Gastroesophageal sphincter (tissue), 4 donors: ENCODE results near the gene FOXB2. TPM values are rescaled to one million over a fixed set of nuclear protein-coding genes. Genes with fewer than 3 reads are reported as not detected.
"Not testable (repeated sequence)": the region's sequence is repeated elsewhere in the genome, so short reads cannot be mapped to it uniquely, and the experiment has no call there.

Experiments used
- ATAC-seq: fragments of 150-250 bp; one replicate; pipeline ENCODE4 v1.9.1; 2016; ENCODE audit warnings: mild to moderate bottlenecking, moderate library complexity
- H3K27ac ChIP-seq, 4 donors: fragments of 200-600 bp; sonication (generic) in 3 of 4; 1 replicate in 3 of 4; 2 replicates in 1 of 4; pipeline ENCODE4 v1.5.1; 2016 to 2019
- H3K27me3 ChIP-seq: fragments of 200-600 bp; sonication (generic); one replicate; pipeline ENCODE4 v1.5.1; 2019
- H3K36me3 ChIP-seq, 2 donors: fragments of 200-600 bp; sonication (generic); one replicate each; pipeline ENCODE4 v1.5.1; 2019; ENCODE audit warnings: control low read depth in 1 of 2
- H3K4me1 ChIP-seq, 3 donors: fragments of 200-600 bp; sonication (generic); 1 replicate in 2 of 3; 2 replicates in 1 of 3; pipeline ENCODE4 v1.5.1; 2016 to 2019; ENCODE audit warnings: control low read depth in 2 of 3
- H3K4me3 ChIP-seq, 2 donors: fragments of 200-600 bp; sonication (generic); one replicate each; pipeline ENCODE4 v1.5.1; 2019; ENCODE audit warnings: mild to moderate bottlenecking in 1 of 2, moderate library complexity in 1 of 2
- H3K9me3 ChIP-seq, 3 donors: fragments of 200-600 bp; sonication (generic); one replicate each; pipeline ENCODE4 v1.5.1; 2017 to 2019; ENCODE audit warnings: control low read depth in 2 of 3
- CTCF ChIP-seq, 4 experiments: fragments of 200-600 bp in 2 of 4; fragments of 450-650 bp in 2 of 4; sonication (generic) in 1 of 4; IDR thresholded peaks; one replicate each; pipeline ENCODE4 v1.5.1; 2017 to 2019; ENCODE audit warnings: antibody characterized with exemption in 4 of 4, mild to moderate bottlenecking in 2 of 4, moderate library complexity in 2 of 4
- EP300 ChIP-seq: sonication (generic); formaldehyde crosslinking; IDR thresholded peaks from one replicate; pipeline ENCODE4 v1.6.1; 2017; ENCODE audit warnings: antibody characterized with exemption, mild to moderate bottlenecking
- POLR2A ChIP-seq, 2 donors: fragments of 450-650 bp; IDR thresholded peaks; one replicate each; pipeline ENCODE4 v1.6.1; 2017; ENCODE audit warnings: antibody characterized with exemption in 2 of 2, mild to moderate bottlenecking in 2 of 2, moderate library complexity in 1 of 2
- POLR2AphosphoS5 ChIP-seq: sonication (generic); formaldehyde crosslinking; IDR thresholded peaks from one replicate; pipeline ENCODE4 v1.6.1; 2017; ENCODE audit warnings: antibody characterized with exemption
- WGBS, 2 donors: methylation state at CpG; one replicate each; pipeline ENCODE4 v1.1.5; 2018; ENCODE audit warnings: low coverage in 1 of 2; 5-methylcytosine and 5-hydroxymethylcytosine counted together
- total RNA-seq, 4 donors: library from RNA; depleted of rRNA; stranded (reverse); fragments of >200 nt; gene quantifications; one replicate each; pipeline ENCODE4 v1.1.0, GENCODE V29; 2016

Gene FOXB2
- total RNA-seq: not detected

DNA sequence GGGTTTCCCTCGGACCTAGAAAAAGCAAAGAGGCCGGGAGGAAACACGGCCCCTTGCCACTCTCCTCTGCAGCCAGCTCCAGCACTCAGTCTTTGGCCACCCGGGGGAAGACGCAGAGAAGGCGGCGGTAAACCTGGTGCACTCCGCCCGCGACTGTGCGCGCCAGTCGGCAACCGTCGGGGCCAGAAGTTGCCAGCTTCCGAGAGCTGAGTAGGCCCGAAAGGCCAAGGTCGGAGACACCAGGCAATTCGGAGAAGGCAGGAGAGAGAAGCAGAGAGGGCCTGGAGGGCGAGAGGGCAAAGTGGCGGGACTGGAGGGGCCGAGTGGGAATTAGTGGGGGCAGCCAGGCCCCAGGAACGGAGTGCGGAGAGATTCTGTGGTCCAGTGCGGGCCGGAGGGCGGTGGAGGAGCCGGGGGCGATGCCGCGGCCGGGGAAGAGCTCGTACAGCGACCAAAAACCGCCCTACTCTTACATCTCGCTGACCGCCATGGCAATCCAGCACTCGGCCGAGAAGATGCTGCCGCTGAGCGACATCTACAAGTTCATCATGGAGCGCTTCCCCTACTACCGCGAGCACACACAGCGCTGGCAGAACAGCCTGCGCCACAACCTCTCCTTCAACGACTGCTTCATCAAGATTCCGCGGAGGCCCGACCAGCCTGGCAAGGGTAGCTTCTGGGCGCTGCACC is at the start of gene FOXB2:
FOXB2 (plus strand) TSS at position 420 of the 690 bp plus-strand sequence; CDS start at position 420, 0 bp downstream.
- H3K9me3 ChIP-seq: no peaks in the 10 kb centered on the region
- H3K4me3 ChIP-seq: peak within 1 kb of the TSS in 1 of 2 donors; percentile 30
- no peak for ATAC-seq
- H3K36me3 ChIP-seq: no peaks in the 10 kb centered on the region
- peaks cover 0 to 81% (median 30%) of the 10 kb centered on the region in 3 donors for H3K4me1 ChIP-seq
- H3K27me3 ChIP-seq: peaks cover 100% of the 10 kb centered on the region
- no peak within 1 kb of the TSS for H3K27ac ChIP-seq
- 6% methylated on average over 29 of the region's 51 CpGs; no CpG with 5 or more reads in 1 of the 2 donors for WGBS, 2 donors
- TF ChIP-seq POLR2A (IDR thresholded peaks at IDR 0.05): no peak
- TF ChIP-seq EP300: no peak
- no peak for TF ChIP-seq CTCF (IDR thresholded peaks at IDR 0.05)
- TF ChIP-seq POLR2AphosphoS5: no peak

GRCh38 chr9:76969716-76970115 is 49.7 kb upstream of the FOXB2 start:
- H3K27me3 ChIP-seq: no peaks in the 10 kb centered on the region
- 89 to 100% methylated on average over 1 of the region's 1 CpG for WGBS, 2 donors
- no peak overlapping the region for H3K27ac ChIP-seq
- no peak for ATAC-seq
- peaks cover 0 to 23% (median 0%) of the 10 kb centered on the region in 3 donors for H3K9me3 ChIP-seq
- no peaks in the 10 kb centered on the region for H3K36me3 ChIP-seq
- no peak for TF ChIP-seq EP300
- TF ChIP-seq POLR2AphosphoS5: no peak
- TF ChIP-seq POLR2A (IDR thresholded peaks at IDR 0.05): no peak
- TF ChIP-seq CTCF (IDR thresholded peaks at IDR 0.05): no peak
- no peak overlapping the region for H3K4me3 ChIP-seq
- no peaks in the 10 kb centered on the region for H3K4me1 ChIP-seq

DNA sequence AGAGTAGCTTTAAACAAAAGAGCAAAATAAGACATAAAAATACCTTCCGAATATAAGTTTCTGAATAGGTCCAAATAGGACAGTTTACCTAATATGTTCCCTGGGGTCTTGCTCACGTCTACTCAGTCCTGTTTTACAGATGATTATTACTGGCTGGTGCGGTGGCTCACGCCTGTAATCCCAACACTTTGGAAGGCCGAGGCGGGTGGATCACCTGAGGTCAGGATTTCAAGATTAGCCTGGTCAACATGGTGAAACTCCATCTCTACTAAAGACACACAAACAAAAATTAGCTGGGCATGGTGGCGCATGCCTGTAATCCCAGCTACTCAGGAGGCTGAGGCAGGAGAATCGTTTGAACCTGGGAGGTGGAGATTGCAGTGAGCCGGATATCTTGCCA is 40.6 kb upstream of the FOXB2 start:
- H3K4me3 ChIP-seq, H3K27me3 ChIP-seq, H3K27ac ChIP-seq, H3K9me3 ChIP-seq, H3K36me3 ChIP-seq, H3K4me1 ChIP-seq, ATAC-seq: not testable (repeated sequence)
- 85 to 93% methylated on average over 3 to 8 of the region's 9 CpGs for WGBS, 2 donors

GRCh38 chr9:76980566-76980965 is 38.9 kb upstream of the FOXB2 start:
- ATAC-seq: no peak
- WGBS, 2 donors: 81 to 100% methylated on average over 1 of the region's 1 CpG

GRCh38 chr9:76984486-76984885 is 35.0 kb upstream of the FOXB2 start:
- Histone ChIP-seq H3K9me3 (no peaks in the 10 kb centered on the region), H3K4me1 (no peaks in the 10 kb centered on the region), H3K4me3 (no peak overlapping the region), H3K36me3 (no peaks in the 10 kb centered on the region), H3K27ac (no peak overlapping the region), H3K27me3 (no peaks in the 10 kb centered on the region)
- no peak for ATAC-seq
- TF ChIP-seq EP300 (no peak), POLR2AphosphoS5 (no peak), CTCF (IDR thresholded peaks at IDR 0.05) (no peak), POLR2A (IDR thresholded peaks at IDR 0.05) (no peak)
- WGBS, 2 donors: 72% methylated on average over 2 of the region's 4 CpGs; no CpG with 5 or more reads in 1 of the 2 donors

More at GRCh38 chr9:76980566-76980965, 38.9 kb upstream of the FOXB2 start:
- H3K27ac ChIP-seq: no peak overlapping the region
- H3K4me1 ChIP-seq: no peaks in the 10 kb centered on the region
- no peaks in the 10 kb centered on the region for H3K9me3 ChIP-seq
- no peaks in the 10 kb centered on the region for H3K27me3 ChIP-seq
- H3K36me3 ChIP-seq: no peaks in the 10 kb centered on the region
- no peak overlapping the region for H3K4me3 ChIP-seq
- TF ChIP-seq EP300: no peak
- no peak for TF ChIP-seq POLR2A (IDR thresholded peaks at IDR 0.05)
- TF ChIP-seq CTCF (IDR thresholded peaks at IDR 0.05): no peak
- no peak for TF ChIP-seq POLR2AphosphoS5
